Endothelial cell of umbilical vein (primary cell): Measurements from ENCODE around the gene RSBN1. TPM values are rescaled to one million over a fixed set of nuclear protein-coding genes. Genes with fewer than 3 reads are reported as not detected.

ENCODE experiments used
- BruUV-seq: library from RNA; stranded (reverse); fragments of 400-500 nt; replicated peaks from 2 replicates; lab custom pipeline; 2021; lab: Mats Ljungman, UMichigan
- CTCF ChIA-PET: fragments of 300-600, 350-600 bp; sonication (Branson Sonifier 250); formaldehyde crosslinking; loops from one replicate; lab custom pipeline; 2021; ENCODE audit warnings: antibody characterized with exemption, inconsistent platforms; lab: Charles Lee
- POLR2A ChIA-PET: fragments of 300-600, 350-600 bp; sonication (Branson Sonifier 250); formaldehyde crosslinking; loops from one replicate; lab custom pipeline; 2021; ENCODE audit warnings: antibody characterized with exemption, inconsistent platforms; lab: Charles Lee
- DNase-seq: peaks from one replicate; pipeline ENCODE4 v3.0.0-alpha.2; 2011; ENCODE audit warnings: low read depth, low spot score
- FAIRE-seq: peaks from 2 replicates; lab custom pipeline; 2011; peaks lifted over from hg19 to GRCh38; lab: Jason Lieb, UNC
- H2AFZ ChIP-seq: 2 replicates; pipeline ENCODE4 v1.6.0; 2012; ENCODE audit warnings: low read depth, low read length, control low read depth, inconsistent platforms
- H3K27ac ChIP-seq: 2 replicates; pipeline ENCODE4 v1.5.1; 2011; ENCODE audit warnings: low read depth, mild to moderate bottlenecking, control low read depth, low read length, moderate library complexity; ENCODE audit not compliant: insufficient read depth
- H3K27me3 ChIP-seq, 2 experiments: 2 replicates each; pipeline versions ENCODE4 v1.6.0 to v1.6.1; 2011; ENCODE audit warnings: low read length in 2 of 2, mixed read lengths in 1 of 2; ENCODE audit not compliant: control insufficient read depth in 2 of 2, insufficient read depth in 2 of 2
- H3K36me3 ChIP-seq, 2 experiments: 2 replicates in 1 of 2; 3 replicates in 1 of 2; pipeline ENCODE4 v1.5.1; 2011; ENCODE audit warnings: low read length in 2 of 2, mild to moderate bottlenecking in 1 of 2, moderate library complexity in 1 of 2; ENCODE audit not compliant: control insufficient read depth in 2 of 2, insufficient read depth in 2 of 2; ENCODE audit errors: extremely low read depth in 1 of 2
- H3K4me1 ChIP-seq: 3 replicates; pipeline ENCODE4 v1.5.1; 2011; ENCODE audit warnings: mild to moderate bottlenecking, low read length; ENCODE audit not compliant: control insufficient read depth, insufficient read depth; ENCODE audit errors: extremely low read depth
- H3K4me2 ChIP-seq: 2 replicates; pipeline ENCODE4 v1.6.1; 2011; ENCODE audit warnings: low read length, control low read depth, mixed read lengths; ENCODE audit not compliant: insufficient read depth
- H3K4me3 ChIP-seq, 3 experiments: fragments of 200-600 bp in 1 of 3; sonication (generic), shearing (Covaris generic) in 1 of 3; replicated peaks in 1 of 3; 2 replicates each; pipeline ENCODE4 v1.5.1; 2011 to 2016; ENCODE audit warnings: control low read depth in 3 of 3, low read length in 3 of 3, mild to moderate bottlenecking in 2 of 3, inconsistent platforms in 1 of 3, low read depth in 1 of 3, moderate library complexity in 1 of 3; ENCODE audit not compliant: insufficient read depth in 1 of 3
- H3K79me2 ChIP-seq: 2 replicates; pipeline ENCODE4 v1.6.0; 2012; ENCODE audit warnings: low read length, inconsistent platforms; ENCODE audit not compliant: control insufficient read depth, insufficient read depth
- H3K9ac ChIP-seq: replicated peaks from 2 replicates; pipeline ENCODE3; 2011; ENCODE audit warnings: low read length, control low read depth; ENCODE audit not compliant: insufficient read depth; ENCODE audit errors: extremely low read depth
- H3K9me1 ChIP-seq: replicated peaks from 3 replicates; pipeline ENCODE4 v1.6.0; 2011; ENCODE audit warnings: mild to moderate bottlenecking, low read length; ENCODE audit not compliant: control insufficient read depth, insufficient read depth; ENCODE audit errors: extremely low read depth
- H3K9me3 ChIP-seq: replicated peaks from 2 replicates; pipeline ENCODE4 v1.5.1; 2012; ENCODE audit warnings: low read length, inconsistent platforms; ENCODE audit not compliant: control insufficient read depth, insufficient read depth
- H4K20me1 ChIP-seq: replicated peaks from 2 replicates; pipeline ENCODE3; 2011; ENCODE audit warnings: mild to moderate bottlenecking, low read length; ENCODE audit not compliant: control insufficient read depth, insufficient read depth; ENCODE audit errors: extremely low read depth
- CTCF ChIP-seq, 2 donors: IDR thresholded peaks; 1 replicate in 1 of 2; 2 replicates in 1 of 2; pipeline ENCODE4 v1.5.1; 2011; ENCODE audit warnings: low read length in 2 of 2, mild to moderate bottlenecking in 2 of 2, moderate library complexity in 2 of 2, control low read depth in 1 of 2, inconsistent platforms in 1 of 2, low read depth in 1 of 2; ENCODE audit not compliant: insufficient read depth in 1 of 2; ENCODE audit errors: extremely low read depth in 1 of 2
- EZH2 ChIP-seq: IDR thresholded peaks from 2 replicates; pipeline ENCODE4 v1.6.1; 2012; ENCODE audit warnings: borderline replicate concordance, low read depth, mild to moderate bottlenecking, moderate library complexity, low read length, inconsistent platforms; ENCODE audit not compliant: severe bottlenecking
- GATA2 ChIP-seq: IDR thresholded peaks from 2 replicates; pipeline ENCODE4 v1.7.0; 2011; ENCODE audit warnings: low read depth, mild to moderate bottlenecking, moderate library complexity, mixed read lengths, low read length; ENCODE audit not compliant: insufficient read length, insufficient read depth
- MAX ChIP-seq: IDR thresholded peaks from 2 replicates; pipeline ENCODE4 v1.6.1; 2011; ENCODE audit not compliant: insufficient read depth, insufficient read length
- MYC ChIP-seq: IDR thresholded peaks from one replicate; pipeline ENCODE4 v1.6.1; 2011; ENCODE audit warnings: mild to moderate bottlenecking, low read depth, low read length
- POLR2A ChIP-seq: IDR thresholded peaks from 2 replicates; pipeline ENCODE4 v1.6.1; 2012; ENCODE audit warnings: low read depth, mild to moderate bottlenecking, control low read depth, low read length
- POLR2AphosphoS5 ChIP-seq: IDR thresholded peaks from 2 replicates; pipeline ENCODE4 v1.6.1; 2012; ENCODE audit warnings: low read depth, mild to moderate bottlenecking, control low read depth, low read length, moderate library complexity; ENCODE audit not compliant: insufficient read depth
- dilution Hi-C: fragments of 300-500 bp; cut with MboI; formaldehyde crosslinking; loops from one replicate; pipeline ENCODE4 v1.15.0; 2019; ENCODE audit warnings: low sequenced_read_pairs; ENCODE audit not compliant: extremely low pct_ligation_motif_present
- intact Hi-C: fragments of 100-400 bp; cut with micrococcal nuclease; formaldehyde crosslinking; loops from one replicate; pipeline ENCODE4 v1.10.0; 2022
- polyA plus RNA-seq, 4 experiments: library from polyadenylated mRNA; depleted of rRNA in 3 of 4; stranded (reverse) in 3 of 4; unstranded in 1 of 4; fragments of >200 nt; gene quantifications; 2 replicates each; pipeline versions ENCODE4 v1.2.1 to v1.2.3, GENCODE V29; 2011 to 2012; ENCODE audit warnings: missing spikeins in 1 of 4
- total RNA-seq: library from RNA; stranded (reverse); gene quantifications from 2 replicates; pipeline ENCODE4 v1.2.3, GENCODE V29; 2021

Gene RSBN1
- total and polyA plus RNA-seq, 2 donors (not counting 3 experiments of a cell fraction or from before 2014, with no cell fraction given): 4.0 to 13.4 TPM

GRCh38 chr1:113858982-113859381, 46.7 kb upstream of the RSBN1 start:
- Histone ChIP-seq H4K20me1 (no peaks in the 10 kb centered on the region), H3K9me3 (no peaks in the 10 kb centered on the region), H3K4me2 (no peak overlapping the region), H3K4me3 (no peak overlapping the region), H3K27me3 (no peaks in the 10 kb centered on the region), H3K27ac (no peak overlapping the region), H3K36me3 (no peaks in the 10 kb centered on the region), H3K9ac (no peak overlapping the region), H2AFZ (no peak overlapping the region), H3K9me1 (no peaks in the 10 kb centered on the region), H3K79me2 (no peaks in the 10 kb centered on the region), H3K4me1 (peaks cover 14% of the 10 kb centered on the region)
- intact Hi-C loops: no loop called here
- no TSS peak for BruUV-seq
- no peak for TF ChIP-seq MYC
- no peak for TF ChIP-seq MAX
- TF ChIP-seq CTCF (IDR thresholded peaks at IDR 0.05; ENCODE audit: extremely low read depth in 1 of 2, insufficient read depth in 1 of 2, low read depth in 1 of 2, low read length in 2 of 2): no peak
- TF ChIP-seq GATA2: no peak
- TF ChIP-seq POLR2A: no peak
- TF ChIP-seq POLR2AphosphoS5: no peak
- TF ChIP-seq EZH2: no peak
- dilution Hi-C loops: no loop called here
- DNase-seq: no peak
- CTCF ChIA-PET: interaction anchor here (0.9 to 2.5 kb wide), 5 partner anchors 9 to 104 kb away, joined by 3 to 18 read pairs (median 3); no protein-coding TSS in a partner anchor
- FAIRE-seq: no peak
- POLR2A ChIA-PET: interaction anchor here (0.9 kb wide), 1 partner anchor 45 kb away, joined by 5 read pairs; the partner anchor contains the start of gene AP4B1
